Measurements from ENCODE around the gene CADPS2.

Gene CADPS2

DNA sequence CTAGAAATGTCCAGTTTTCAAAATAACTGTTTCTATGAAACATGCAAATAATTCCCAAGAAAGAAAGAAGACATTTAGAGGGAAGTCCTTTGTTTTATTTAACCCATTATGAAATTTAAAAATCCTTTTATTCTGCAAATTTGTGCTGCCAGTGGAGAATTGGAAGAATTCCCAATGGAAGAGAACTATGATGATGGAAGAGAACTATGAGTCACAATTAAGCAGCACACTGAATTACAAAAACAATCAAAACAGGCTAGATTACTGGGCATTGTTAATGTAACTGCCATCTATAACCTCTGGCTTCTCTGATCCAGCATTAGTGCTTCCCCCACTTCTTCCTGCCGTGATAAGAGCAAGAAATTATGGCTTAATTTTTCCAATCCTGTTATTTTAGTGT lies 455.6 kb downstream of the CADPS2 start:
- no peak for DNase-seq

DNA sequence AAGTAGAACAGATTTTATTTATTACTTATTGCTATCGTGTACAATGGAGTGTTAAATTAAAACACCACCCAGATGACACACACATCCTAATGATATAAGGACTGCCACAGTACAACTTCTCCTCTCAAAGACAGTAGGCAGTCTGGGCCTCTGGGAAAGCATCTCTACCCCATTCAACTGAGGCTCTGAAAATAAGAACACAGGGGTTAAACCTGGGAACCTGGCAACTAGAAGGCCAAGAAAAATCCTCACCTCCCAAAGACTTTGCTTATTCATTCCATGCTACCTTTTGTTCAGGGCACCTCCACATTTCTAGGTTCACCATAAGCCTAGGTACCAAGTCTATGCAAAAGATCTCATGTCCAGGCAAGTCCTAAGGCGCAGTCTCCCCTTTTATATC lies 456.3 kb downstream of the CADPS2 start:
- DNase-seq, result no peak

DNA sequence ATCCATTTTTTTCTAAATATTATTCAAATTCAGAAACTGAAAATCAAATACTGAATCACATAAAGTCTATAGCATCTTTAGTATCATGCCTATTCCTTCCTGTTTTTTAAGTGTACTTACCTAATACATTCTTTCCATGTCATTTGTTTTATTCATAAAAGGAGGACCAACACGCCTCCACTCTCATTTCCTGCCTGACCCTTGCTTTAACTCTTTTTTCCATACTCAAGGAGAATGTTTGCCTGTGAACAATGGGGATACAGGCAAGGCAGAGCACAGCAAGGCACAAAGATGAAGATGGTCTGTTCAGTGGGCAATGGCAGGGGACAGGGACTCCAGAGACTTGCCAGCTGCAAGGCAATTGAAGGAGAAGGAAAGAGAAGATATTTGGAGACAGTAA lies 460.5 kb downstream of the CADPS2 start:
- no peak for DNase-seq

DNA sequence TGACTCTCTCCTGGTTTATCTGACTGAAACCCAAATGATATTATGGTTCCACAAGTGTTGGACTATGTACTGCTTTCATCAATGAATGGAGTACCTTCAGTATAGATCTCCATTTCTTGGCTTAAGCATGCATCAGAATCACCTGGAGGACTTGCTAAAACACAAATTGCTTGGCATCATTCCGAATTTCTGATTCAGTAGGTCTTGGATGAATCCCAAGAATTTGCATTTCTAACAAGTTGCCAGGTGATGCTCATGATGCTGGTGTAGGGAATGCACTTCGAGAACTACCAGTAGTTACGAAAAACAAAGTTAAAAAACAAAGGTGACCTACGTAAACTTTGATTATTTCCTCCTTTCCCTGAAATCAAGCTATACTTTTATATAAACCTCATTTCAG lies 462.7 kb downstream of the CADPS2 start:
- no peak for DNase-seq

DNA sequence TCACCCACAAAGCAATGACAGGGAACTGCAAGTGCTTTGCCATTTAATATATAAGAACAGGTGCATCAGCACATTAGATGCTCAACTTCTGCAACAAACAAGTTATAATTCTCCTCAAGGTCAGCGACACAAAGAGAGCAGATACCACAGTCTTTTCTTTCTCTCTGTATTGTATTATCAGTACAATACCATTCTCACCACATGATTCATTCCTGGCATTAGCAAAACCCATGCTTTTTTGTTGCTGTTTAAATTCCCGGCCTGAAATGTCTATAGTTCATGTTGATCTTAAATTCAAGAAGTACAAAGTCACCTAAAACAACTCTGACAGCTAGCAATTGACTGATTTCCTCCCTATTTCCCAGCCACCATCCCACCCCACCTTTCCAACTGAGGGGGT lies 469.9 kb downstream of the CADPS2 start:
- no peak for DNase-seq

GRCh38 chr7:122415510-122415909 lies 470.8 kb downstream of the CADPS2 start:
- DNase-seq, result no peak

DNA sequence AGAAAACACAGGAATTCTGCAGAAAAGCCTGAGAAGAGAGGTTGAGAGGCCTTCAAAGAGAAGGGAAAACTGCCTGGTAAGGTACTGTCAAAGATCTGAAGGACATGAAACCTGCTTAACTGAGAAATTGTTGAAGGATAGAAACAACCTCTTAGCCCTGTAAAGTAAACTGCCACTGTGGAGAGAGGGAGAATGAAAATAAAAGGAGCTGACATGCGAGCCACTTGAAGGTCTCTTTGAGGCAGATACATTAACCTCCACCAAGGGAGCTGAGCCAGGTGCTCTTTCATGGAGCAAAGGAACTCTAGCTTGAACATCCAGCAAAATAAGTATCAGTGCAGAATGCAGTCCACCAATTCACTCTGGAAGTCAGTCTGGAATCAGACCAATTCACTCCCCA lies 472.9 kb downstream of the CADPS2 start:
- no peak for DNase-seq

DNA sequence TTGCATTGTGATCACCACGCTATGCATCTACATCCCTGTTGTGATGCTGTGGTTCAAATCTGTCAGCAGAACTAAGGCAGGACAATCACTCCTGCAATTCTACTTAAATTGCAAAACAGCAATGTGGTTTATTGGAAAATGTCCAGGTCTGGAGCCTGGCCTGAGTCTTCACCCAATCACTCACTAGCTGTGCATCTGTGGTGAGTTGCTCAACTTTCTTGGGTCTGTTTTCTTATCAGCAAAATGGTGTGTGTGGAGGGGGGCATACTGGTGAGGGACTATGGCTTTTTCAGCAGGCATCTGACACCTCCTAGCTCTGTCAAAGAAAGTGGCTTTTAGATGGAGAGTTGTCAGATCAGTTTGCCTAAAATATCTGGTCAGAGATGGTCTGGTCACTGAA lies 473.4 kb downstream of the CADPS2 start:
- DNase-seq, result no peak

GRCh38 chr7:122412441-122412840 lies 473.8 kb downstream of the CADPS2 start:
- no peak for DNase-seq

- DNase-seq, result no peak
Observed at GRCh38 chr7:122407195-122407594, 479.1 kb downstream of the CADPS2 start.

- DNase-seq, result no peak
Observed at GRCh38 chr7:122403113-122403512, 483.1 kb downstream of the CADPS2 start.

GRCh38 chr7:122402235-122402634 lies 484.0 kb downstream of the CADPS2 start:
- DNase-seq, result no peak

DNA sequence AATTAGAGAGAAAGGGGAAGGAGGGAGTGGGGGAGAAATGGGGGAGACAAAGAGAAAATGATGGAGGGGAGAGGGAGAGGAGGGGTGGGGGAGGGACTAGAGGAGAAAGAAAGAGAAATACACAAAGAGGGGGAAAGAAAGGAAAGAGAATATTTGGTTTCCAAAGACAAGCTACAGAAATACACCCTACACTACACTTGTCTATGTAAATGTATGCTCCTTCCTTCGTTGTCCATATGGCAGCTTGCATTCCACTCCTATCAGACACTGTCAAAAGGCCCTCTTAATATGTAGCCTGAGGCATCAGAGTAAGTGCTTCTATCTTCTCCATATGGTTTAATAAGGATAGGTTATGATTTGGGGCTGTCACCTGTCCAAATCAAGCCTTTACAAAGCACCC lies 488.9 kb downstream of the CADPS2 start:
- DNase-seq, result no peak

- DNase-seq, result no peak
Observed at GRCh38 chr7:122394512-122394911, 491.7 kb downstream of the CADPS2 start.

GRCh38 chr7:122384528-122384927 lies 501.7 kb downstream of the CADPS2 start:
- no peak for DNase-seq

- DNase-seq, result no peak
Observed at GRCh38 chr7:122383934-122384333, 502.3 kb downstream of the CADPS2 start.

DNA sequence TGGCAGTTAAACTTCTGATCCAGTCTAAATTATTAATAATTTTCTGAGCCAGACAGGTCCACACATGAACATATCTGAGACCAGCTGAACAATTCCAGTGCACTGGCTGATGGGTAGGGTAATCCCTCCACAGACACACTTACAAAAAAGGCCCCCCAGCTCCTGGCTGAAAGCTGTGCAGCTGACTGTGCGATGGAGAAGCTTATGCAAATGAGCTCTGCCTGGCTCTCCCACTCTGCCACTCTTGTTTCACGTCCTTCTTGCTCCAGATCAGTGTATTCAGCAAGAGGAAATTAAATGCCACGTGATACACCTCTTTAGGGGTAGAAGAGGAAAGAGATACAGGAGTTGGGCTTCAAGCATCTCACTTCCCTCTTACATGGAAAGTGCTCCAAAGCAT lies 505.3 kb downstream of the CADPS2 start:
- DNase-seq, result no peak

GRCh38 chr7:122379491-122379890 lies 506.8 kb downstream of the CADPS2 start:
- no peak for DNase-seq

GRCh38 chr7:122369756-122370155 lies 516.5 kb downstream of the CADPS2 start:
- no peak for DNase-seq

- DNase-seq, result no peak
Observed at GRCh38 chr7:122364761-122365280, 521.4 kb downstream of the CADPS2 start.

DNA sequence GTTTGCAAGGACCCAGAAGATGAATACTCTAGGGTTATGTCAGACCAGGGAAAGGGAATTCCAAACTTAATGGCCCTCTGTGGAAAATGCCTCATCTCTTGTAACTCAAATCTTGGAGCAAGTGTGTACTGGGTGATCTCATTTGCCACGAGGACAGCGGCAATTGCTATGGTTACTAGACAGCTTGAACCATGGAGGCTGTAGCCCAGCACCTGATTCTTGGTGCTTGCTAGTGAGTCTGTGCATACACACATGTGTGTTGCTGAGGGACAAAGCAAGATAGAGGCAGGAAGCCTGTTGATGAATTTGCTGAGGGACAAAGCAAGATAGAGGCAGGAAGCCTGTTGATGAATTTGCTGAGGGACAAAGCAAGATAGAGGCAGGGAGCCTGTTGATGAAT lies 523.1 kb downstream of the CADPS2 start:
- DNase-seq, result no peak

DNA sequence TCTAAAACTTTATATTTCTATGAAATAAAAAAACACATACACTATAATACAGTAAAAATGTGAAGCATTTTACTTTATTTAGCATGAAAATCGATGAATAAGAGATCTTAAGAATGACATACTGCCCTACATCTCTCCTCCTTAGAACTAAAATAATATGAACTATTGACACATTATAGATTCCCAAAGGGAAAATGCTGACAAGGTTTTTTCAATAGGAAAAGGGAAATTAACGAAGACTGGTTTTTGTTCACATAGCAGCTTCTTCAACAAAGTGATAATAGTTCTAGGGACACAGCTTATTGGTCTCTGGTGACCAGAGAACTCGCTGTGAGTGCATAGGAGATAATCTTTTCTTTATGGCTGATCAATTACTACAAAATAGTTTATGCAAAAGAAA lies 523.8 kb downstream of the CADPS2 start:
- no peak for DNase-seq

GRCh38 chr7:122354656-122355055 lies 531.6 kb downstream of the CADPS2 start:
- DNase-seq, result no peak

GRCh38 chr7:122352454-122352853 lies 533.8 kb downstream of the CADPS2 start:
- no peak for DNase-seq

DNA sequence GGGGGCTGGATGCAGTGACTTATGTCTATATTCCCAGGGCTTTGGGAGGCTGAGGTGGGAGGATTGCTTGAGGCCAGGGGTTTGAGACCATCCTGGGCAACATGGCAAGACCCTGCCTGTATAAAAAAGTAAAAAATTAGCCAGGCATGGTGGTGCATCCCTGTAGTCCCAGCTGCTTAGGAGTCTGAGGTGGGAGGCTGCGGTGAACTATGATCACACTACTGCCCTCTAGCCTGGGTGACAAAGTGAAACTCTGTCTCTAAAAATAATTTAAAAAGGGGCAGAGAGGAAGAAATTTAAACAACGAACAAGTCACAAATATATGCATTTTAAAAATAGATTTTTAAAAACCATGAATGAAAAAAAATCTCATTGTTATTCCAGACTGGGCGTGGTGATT lies 535.6 kb downstream of the CADPS2 start:
- DNase-seq, result no peak

GRCh38 chr7:122344303-122344620 lies 542.0 kb downstream of the CADPS2 start:
- no peak for DNase-seq

Data from T-helper 2 cell (primary cell).